HG02884 (cell line): Measurements from ENCODE around the gene POLDIP3.
A peak's percentile ranks its signal among the peaks of the same experiment; 100 is the strongest.

Experiments
- ATAC-seq: cut with Tn5 transposase; IDR thresholded peaks from one replicate; pipeline ENCODE4 v1.9.1; 2021; ENCODE audit warnings: mild to moderate bottlenecking, moderate library complexity; ENCODE audit not compliant: unreplicated experiment

The POLDIP3 gene

DNA sequence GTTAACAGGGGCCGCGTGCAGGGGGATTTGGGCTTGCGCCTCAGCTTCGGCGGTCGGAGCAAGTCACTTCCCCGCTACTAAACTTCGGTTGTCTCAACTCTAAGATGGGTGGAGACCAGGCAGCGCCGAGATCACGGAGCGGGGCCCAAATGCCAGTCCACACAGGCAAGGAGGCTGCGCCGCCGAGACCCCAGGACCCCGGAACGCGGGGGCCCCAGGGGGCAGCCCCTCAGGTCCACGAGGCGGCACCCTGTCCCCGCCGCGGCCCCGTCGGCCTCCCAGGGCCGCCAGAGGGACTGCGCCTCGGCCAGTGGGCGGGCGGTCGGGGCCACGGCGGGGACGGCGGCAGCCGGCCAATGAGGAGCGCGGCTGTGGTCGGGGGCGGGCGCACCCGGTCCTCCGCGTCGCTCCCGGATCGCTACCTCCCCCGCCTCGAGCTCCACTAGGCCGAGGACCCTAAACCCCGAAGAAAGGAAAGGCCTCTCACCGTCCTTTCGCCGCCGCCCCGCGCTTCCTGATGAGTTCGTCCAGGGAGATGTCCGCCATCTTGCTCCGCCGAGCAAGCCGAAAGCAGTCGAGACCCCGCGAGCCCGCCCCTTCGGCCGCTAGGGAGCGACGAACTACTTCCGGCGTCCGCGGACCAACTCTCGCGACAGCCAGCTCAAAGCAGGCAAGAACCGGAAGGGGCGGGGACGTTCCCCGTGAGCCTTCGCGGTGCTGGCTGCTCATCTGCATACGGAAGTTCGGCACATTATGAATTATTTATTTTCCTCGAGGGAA lies at the start of gene POLDIP3:
TSS of gene POLDIP3 (minus strand) at position 572 of the 780 bp plus-strand sequence. CDS start at position 546, 26 bp downstream.
- ATAC-seq: peak; percentile 73

DNA sequence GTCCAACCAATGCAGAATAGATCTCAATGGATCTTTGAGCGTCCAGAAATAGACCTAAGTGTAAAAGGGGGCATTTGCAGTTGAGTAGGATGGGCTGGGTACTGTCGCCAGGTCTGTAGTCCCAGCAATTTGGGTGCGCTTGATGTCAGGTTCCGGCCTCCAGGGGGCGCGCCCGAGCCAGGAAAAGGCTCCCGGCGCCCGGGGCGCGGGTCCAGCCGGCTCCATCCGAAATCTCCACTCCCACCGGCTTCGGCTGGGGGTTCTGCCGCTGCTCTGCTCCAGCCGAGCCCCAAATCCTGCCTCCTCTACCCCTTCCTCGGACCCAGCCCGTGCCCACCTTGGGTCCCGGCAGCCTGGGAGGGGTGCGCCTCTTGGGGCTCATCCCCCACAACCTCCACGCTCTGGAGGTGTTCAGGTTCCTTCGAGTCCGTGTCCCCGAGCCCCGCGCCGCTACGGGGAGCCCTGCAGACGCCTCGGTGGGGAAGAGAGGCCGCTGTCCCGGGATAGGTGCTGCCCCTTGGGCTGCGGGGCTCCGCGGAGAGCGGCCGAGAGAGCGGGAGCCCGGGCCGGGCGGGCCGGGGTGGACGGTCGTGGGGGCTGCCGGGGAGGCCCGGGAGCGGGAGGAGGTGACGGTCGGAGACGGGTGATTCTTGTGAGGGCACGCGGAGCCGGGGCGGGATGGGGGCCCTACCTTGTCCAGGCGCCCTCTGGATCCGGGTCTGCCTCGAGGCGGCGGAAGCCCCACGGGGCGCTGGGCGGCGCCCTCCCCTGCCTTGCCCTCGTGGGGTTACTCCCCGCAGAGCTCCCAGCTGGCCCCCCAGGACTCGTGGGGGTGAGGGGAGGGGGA lies 47.5 kb upstream of the POLDIP3 start:
- ATAC-seq: no peak

DNA sequence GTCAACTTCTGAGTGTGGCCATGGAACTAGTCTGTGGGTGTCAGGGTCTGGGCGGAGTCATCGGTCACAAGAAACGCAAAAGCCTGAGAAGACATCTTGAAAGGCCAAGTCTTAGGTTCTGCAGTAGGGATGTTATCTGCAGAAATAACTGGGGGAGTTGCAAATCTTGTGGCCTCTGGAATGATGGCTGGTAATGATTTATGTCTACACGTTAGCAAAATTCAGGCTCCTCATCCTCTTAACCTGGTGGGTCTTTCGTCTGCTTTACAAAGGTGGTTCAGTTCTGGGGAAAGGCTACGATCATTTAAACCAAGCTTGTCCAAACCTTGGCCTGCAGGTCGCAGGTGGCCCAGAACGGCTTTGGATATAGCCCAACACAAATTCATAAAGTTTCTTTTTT lies 41.9 kb upstream of the POLDIP3 start:
- ATAC-seq: no peak

- no peak for ATAC-seq
Measured at GRCh38 chr22:42655693-42656092, 41.0 kb upstream of the POLDIP3 start.

- ATAC-seq: no peak
Measured at GRCh38 chr22:42654436-42655073, 39.9 kb upstream of the POLDIP3 start.

DNA sequence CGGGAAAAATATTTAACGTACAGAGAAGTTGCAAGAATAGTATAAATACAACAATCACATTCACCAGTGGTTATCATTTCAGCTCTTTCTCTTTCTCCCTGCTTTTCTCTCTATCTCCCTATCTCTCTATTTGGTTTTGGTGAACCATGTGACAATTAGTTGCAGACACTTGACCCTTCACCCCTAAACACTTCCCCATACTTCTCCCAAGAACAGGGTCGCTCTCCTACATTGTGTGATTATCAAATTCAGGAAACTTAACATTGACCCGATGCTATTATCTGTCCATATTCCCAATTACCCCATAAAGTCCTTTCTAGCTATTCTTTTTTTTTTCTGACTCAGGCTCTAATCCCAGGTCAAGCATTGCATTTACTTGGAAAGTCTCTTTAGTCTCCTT lies 39.3 kb upstream of the POLDIP3 start:
- ATAC-seq: no peak

DNA sequence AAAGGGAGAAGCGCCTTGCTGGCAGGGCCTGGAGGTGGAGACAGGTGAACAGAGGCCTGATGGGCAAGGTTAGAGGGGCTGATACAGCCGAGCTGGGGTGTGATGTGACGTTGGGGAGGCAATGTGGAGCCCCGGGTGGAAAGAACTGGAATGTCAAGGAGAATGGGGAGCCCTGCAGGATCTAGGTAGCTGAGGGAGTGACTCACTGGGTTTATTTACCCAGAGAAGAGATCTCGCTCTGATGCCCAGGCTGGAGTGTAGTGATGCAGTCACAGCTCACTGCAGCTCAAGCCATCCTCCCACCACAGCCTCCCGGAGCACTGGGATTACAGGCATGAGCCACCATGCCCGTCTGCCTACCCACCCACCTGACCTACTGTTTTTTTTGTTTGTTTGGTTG lies 36.5 kb upstream of the POLDIP3 start:
- no peak for ATAC-seq

DNA sequence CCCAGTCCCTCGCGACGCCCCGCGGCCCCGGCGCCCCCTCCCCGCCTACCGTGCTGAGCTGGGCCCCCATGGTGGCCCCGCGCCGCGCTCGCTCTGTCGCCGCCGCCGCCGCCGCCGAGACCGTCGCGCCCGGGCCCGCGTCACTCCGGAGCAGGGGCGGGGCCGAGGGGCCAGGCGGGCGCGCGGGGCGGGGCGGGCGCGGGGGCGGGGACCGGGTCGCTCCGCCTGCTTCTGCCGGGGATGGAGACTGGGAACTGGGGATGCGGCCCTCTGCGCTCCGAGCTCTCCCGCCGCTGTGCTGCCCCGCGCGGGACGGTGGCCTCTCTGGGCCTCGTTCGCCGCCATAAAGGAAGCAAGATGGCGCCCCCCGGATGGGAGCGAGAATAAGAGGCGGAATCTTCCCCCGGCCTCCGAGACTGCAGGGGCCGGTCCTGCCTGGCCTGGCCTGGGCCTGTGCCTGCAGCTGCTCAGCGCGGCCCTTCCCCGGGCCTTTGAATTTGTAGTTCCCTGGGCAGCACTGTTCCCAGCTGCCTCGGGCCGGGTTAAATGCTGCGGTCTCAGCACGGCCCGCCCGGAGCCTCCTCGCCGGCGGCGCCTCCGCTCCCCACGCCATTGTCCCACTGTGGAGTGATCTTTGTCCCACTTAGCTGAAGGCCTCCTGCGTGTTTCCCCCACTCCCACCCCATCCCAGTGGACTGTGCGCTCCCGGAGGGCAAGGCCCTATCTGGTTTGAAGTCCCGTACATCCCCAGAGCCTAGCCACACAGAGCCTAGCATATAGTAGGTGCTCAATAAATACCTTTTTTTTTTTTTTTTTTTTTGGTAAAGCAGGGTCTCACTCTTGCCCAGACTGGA lies 34.8 kb upstream of the POLDIP3 start, which contains the start of gene CYB5R3:
TSS of gene CYB5R3 (minus strand) at position 147 of the 854 bp plus-strand sequence. CDS start at position 70, 77 bp downstream.
- ATAC-seq: peak; percentile 54

DNA sequence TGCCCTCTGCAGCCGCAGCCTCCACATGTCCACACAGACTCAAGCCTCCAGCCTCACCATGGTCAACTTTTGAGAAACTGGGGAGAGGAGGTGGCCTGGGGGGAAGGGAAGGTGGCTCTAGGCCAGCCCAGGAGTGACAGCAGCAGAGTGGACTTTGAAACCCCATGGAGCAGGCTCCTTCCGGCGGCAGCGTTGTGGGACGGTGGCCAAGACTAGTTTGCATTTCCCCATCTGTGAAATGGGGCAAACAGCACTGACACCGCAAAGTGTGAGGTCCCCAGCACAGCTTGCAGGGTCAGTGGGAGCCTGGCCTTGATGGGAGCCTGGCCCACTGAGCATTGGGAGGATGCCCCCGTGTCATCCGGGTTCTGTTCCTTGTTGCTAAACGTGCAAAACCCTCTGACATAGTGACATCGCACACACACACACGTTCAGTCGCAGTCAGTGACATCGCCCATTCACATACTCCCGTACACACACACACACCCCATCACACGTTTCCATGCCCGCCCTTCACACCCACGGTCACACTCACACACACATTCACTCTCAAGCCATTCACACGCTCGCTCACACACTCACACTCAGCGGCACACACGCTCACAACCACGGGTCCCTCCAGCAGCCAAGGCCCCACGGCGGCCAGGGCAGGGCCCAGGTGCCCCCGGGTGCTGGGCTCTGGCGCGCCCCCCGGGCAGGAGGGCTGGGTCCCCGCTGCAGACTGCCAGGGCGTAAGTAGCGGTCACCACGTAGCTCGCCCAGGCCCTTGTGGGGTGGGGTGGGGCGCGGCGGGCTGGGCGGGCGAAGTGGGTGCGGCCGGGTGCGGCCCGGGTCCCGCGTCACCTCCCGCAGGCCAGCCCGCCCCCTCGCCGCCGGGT lies 33.9 kb upstream of the POLDIP3 start:
- peak; percentile 35 for ATAC-seq

DNA sequence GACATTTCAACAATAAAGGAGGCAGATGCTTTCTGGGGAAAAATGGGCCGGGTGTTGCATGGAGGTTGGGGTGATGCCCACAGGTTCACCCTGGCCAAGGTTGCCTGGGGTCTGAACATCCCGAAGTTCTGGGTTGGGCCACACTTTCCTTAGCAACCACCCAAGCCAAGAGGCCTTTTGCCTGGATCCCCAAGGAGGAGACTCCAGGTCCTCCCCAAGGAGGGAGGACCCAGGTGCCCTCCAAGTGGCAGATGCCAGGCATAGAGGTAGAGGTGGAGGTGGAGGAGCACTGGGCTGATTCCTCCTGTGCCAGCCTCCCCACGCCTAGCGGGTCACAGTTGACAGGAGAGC lies 33.3 kb upstream of the POLDIP3 start:
- no peak for ATAC-seq

GRCh38 chr22:42646569-42647525 lies 32.2 kb upstream of the POLDIP3 start:
- no peak for ATAC-seq

DNA sequence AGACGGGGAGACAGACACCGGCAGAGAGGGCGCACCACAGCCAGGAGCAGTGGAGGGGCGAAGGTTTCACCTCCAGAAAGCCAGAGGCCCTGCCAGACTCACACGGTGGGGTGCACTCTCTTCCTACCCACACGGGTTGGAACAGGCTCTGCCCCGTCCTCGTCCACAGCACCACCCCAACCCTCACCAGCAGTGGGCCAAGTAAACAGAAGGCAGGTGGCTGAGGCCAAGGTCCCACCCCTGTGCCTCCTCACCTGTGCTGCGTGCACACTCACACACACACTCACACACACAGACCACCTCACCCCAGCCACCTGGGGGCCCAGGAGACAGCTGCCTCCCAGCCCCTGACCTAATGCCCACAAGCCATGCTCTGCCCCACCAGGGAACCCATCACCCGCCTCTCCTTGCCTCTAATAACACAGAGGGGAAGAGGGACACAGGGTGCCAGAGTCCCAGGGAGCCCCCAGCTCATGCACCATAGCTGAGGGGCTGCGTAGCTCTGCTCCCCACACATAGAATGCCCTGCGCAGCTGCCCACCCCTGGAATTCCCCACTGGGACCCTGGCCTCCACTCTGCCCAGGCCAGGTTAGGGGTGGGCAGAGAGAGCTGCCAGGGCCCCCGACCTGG lies 31.4 kb upstream of the POLDIP3 start:
- ATAC-seq: no peak

GRCh38 chr22:42645341-42645937 lies 30.8 kb upstream of the POLDIP3 start:
- no peak for ATAC-seq

GRCh38 chr22:42644422-42645340 lies 30.0 kb upstream of the POLDIP3 start:
- no peak for ATAC-seq

GRCh38 chr22:42643634-42644421 lies 29.1 kb upstream of the POLDIP3 start:
- ATAC-seq: no peak
